K562 (cell line): Measurements from ENCODE around the gene MTHFSD. TPM values are rescaled to one million over a fixed set of nuclear protein-coding genes. Genes with fewer than 3 reads are reported as not detected.

ENCODE experiments used
- ATAC-seq: fragments of 200-7000 bp; cut with Tn5 transposase; 3 replicates; pipeline ENCODE4 v1.9.1; 2020; ENCODE audit warnings: moderate library complexity
- BruUV-seq: library from RNA; stranded (reverse); fragments of 400-500 nt; replicated peaks from 2 replicates; lab custom pipeline; 2021; lab: Mats Ljungman, UMichigan
- CTCF ChIA-PET: fragments of 300-600 bp; formaldehyde crosslinking; extraction: SDS; loops from one replicate; lab custom pipeline; 2021; ENCODE audit warnings: low intra/inter-chr PET ratio; lab: Yijun Ruan, JAX
- POLR2A ChIA-PET: fragments of 300-600, 350-650 bp; sonication (Branson Sonifier 250); formaldehyde crosslinking; extraction: SDS; loops from one replicate; lab custom pipeline; 2021; ENCODE audit warnings: antibody characterized with exemption, inconsistent platforms; lab: Yijun Ruan, JAX
- DNase-seq, 4 experiments: peaks; one replicate each; pipeline versions ENCODE4 v3.0.0 to v3.0.0-alpha.2; 2011 to 2018; ENCODE audit warnings: low spot score in 3 of 4, mixed read lengths in 3 of 4; ENCODE audit errors: extremely low read depth in 1 of 4
- FAIRE-seq: peaks from 2 replicates; lab custom pipeline; 2011; peaks lifted over from hg19 to GRCh38; lab: Jason Lieb, UNC
- H2AFZ ChIP-seq: 2 replicates; pipeline ENCODE4 v1.6.0; 2011; ENCODE audit warnings: low read depth, low read length, control low read depth, inconsistent platforms
- H3K27ac ChIP-seq: fragments of 200-600 bp; 3 replicates; pipeline ENCODE4 v1.8.0; 2011; ENCODE audit warnings: low read depth, mild to moderate bottlenecking, control low read depth, inconsistent platforms, low read length, moderate library complexity, mixed read lengths; ENCODE audit errors: extremely low read depth
- H3K27me3 ChIP-seq, 2 experiments: fragments of 300-600 bp in 1 of 2; 2 replicates in 1 of 2; 3 replicates in 1 of 2; pipeline versions ENCODE4 v1.6.0 to v1.8.0; 2011; ENCODE audit warnings: inconsistent platforms in 2 of 2, low read length in 2 of 2, mild to moderate bottlenecking in 1 of 2, mixed read lengths in 1 of 2, moderate library complexity in 1 of 2; ENCODE audit not compliant: control insufficient read depth in 2 of 2, insufficient read depth in 2 of 2
- H3K36me3 ChIP-seq: fragments of 300-600 bp; 3 replicates; pipeline ENCODE4 v1.8.0; 2011; ENCODE audit warnings: mild to moderate bottlenecking, low read length, inconsistent platforms; ENCODE audit not compliant: control insufficient read depth, insufficient read depth
- H3K4me1 ChIP-seq, 2 experiments: fragments of 200-600 bp in 1 of 2; replicated peaks in 1 of 2; 2 replicates in 1 of 2; 3 replicates in 1 of 2; pipeline versions ENCODE4 v1.5.1 to v1.8.0; 2011; ENCODE audit warnings: inconsistent platforms in 2 of 2, low read length in 2 of 2, mild to moderate bottlenecking in 1 of 2, mixed read lengths in 1 of 2, moderate library complexity in 1 of 2; ENCODE audit not compliant: control insufficient read depth in 2 of 2, insufficient read depth in 2 of 2
- H3K4me2 ChIP-seq: 2 replicates; pipeline ENCODE4 v1.6.1; 2011; ENCODE audit warnings: low read length, control low read depth, inconsistent platforms, mixed read lengths; ENCODE audit not compliant: insufficient read depth
- H3K4me3 ChIP-seq: fragments of 200-600 bp; sonication (generic), shearing (Covaris generic); 2 replicates; pipeline ENCODE4 v1.5.1; 2016; ENCODE audit warnings: control low read depth, inconsistent platforms
- H3K79me2 ChIP-seq: fragments of 200-600 bp; 3 replicates; pipeline ENCODE4 v1.8.0; 2011; ENCODE audit warnings: low read length, inconsistent platforms; ENCODE audit not compliant: control insufficient read depth, insufficient read depth
- H3K9ac ChIP-seq, 2 experiments: 2 replicates each; pipeline versions ENCODE4 v1.6.0 to v1.6.1; 2011; ENCODE audit warnings: low read depth in 2 of 2, low read length in 2 of 2, control low read depth in 1 of 2, inconsistent platforms in 1 of 2, mild to moderate bottlenecking in 1 of 2, mixed read lengths in 1 of 2; ENCODE audit not compliant: insufficient read depth in 1 of 2
- H3K9me1 ChIP-seq: one replicate; pipeline ENCODE4 v1.6.0; 2011; ENCODE audit warnings: inconsistent platforms, mild to moderate bottlenecking, low read length, moderate library complexity; ENCODE audit not compliant: control insufficient read depth, insufficient read depth
- H3K9me3 ChIP-seq: replicated peaks from 2 replicates; pipeline ENCODE4 v1.5.1; 2011; ENCODE audit warnings: low read depth, low read length, inconsistent platforms; ENCODE audit not compliant: control insufficient read depth, insufficient read depth
- H4K20me1 ChIP-seq: replicated peaks from 2 replicates; pipeline ENCODE4 v1.6.1; 2011; ENCODE audit warnings: low read length, inconsistent platforms, mixed read lengths; ENCODE audit not compliant: control insufficient read depth, insufficient read depth
- BRD9 ChIP-seq: fragments of 450-650 bp; IDR thresholded peaks from 2 replicates; pipeline ENCODE4 v1.6.1; 2018; ENCODE audit warnings: low read depth; ENCODE audit not compliant: partially characterized antibody
- CREM ChIP-seq: IDR thresholded peaks from 2 replicates; pipeline ENCODE4 v1.6.1; 2014; ENCODE audit warnings: antibody characterized with exemption, low read depth
- FOXA1 ChIP-seq: fragments of 450-650 bp; IDR thresholded peaks from 2 replicates; pipeline ENCODE4 v1.6.1; 2016; ENCODE audit warnings: mild to moderate bottlenecking, borderline replicate concordance
- IFI16 ChIP-seq: fragments of 250-450 bp; sonication (Bioruptor Pico); IDR thresholded peaks from 2 replicates; pipeline ENCODE4 v2.1.2; 2022; ENCODE audit warnings: mild to moderate bottlenecking, inconsistent platforms
- KAT2B ChIP-seq: IDR thresholded peaks from one replicate; pipeline ENCODE4 v1.6.1; 2012; ENCODE audit warnings: low read depth, mild to moderate bottlenecking, control low read depth, inconsistent platforms, low read length, moderate library complexity
- MAFG ChIP-seq: fragments of 450-650 bp; conservative IDR thresholded peaks from 2 replicates; pipeline ENCODE4 v1.6.1; 2016; ENCODE audit warnings: missing genetic modification characterization, missing compliant biosample characterization
- MECOM ChIP-seq: fragments of 250-450 bp; sonication (Bioruptor Pico); IDR thresholded peaks from 2 replicates; pipeline ENCODE4 v1.8.0; 2022; ENCODE audit warnings: inconsistent platforms
- PHB2 ChIP-seq: fragments of 450-650 bp; IDR thresholded peaks from 2 replicates; pipeline ENCODE4 v1.6.1; 2017; ENCODE audit warnings: low read depth
- RAD51 ChIP-seq: fragments of 450-650 bp; IDR thresholded peaks from 2 replicates; pipeline ENCODE4 v1.7.1; 2016; ENCODE audit warnings: low read depth, mild to moderate bottlenecking, borderline replicate concordance
- RBBP5 ChIP-seq: fragments of 200-600 bp; sonication (generic); IDR thresholded peaks from 2 replicates; pipeline ENCODE4 v1.6.1; 2012; ENCODE audit warnings: borderline replicate concordance, mild to moderate bottlenecking, low read length, control low read depth, inconsistent platforms; ENCODE audit not compliant: insufficient read depth, poor library complexity, severe bottlenecking
- SRF ChIP-seq, 2 experiments: fragments of 250-450, 450-650 bp in 1 of 2; sonication (Bioruptor Pico) in 1 of 2; sonication (generic) in 1 of 2; formaldehyde crosslinking; IDR thresholded peaks; 2 replicates each; pipeline versions ENCODE4 v1.5.0 to v1.5.1; 2020 to 2022; ENCODE audit warnings: mild to moderate bottlenecking in 1 of 2, missing genetic modification reagents in 1 of 2
- TBP ChIP-seq: optimal IDR thresholded peaks from 2 replicates; pipeline ENCODE3; 2011; ENCODE audit warnings: low read depth, low read length, improper control_type of control experiment
- ZNF253 ChIP-seq: fragments of 250-450 bp; sonication (Bioruptor Pico); conservative IDR thresholded peaks from 2 replicates; pipeline ENCODE4 v1.6.1; 2021; ENCODE audit warnings: mild to moderate bottlenecking
- WGBS: fragments of 100-300 bp; shearing (Covaris generic); methylation state at CpG from one replicate; pipeline ENCODE4 v1.1.6; 2016; ENCODE audit warnings: low coverage, mixed read lengths; ENCODE audit not compliant: insufficient coverage; ENCODE audit errors: missing lambda C conversion rate; 5-methylcytosine and 5-hydroxymethylcytosine counted together
- in situ Hi-C: fragments of 300-500 bp; cut with MboI; formaldehyde crosslinking; loops from 4 replicates; pipeline ENCODE4 v1.15.0; 2018; ENCODE audit warnings: inconsistent platforms, mixed read lengths
- intact Hi-C: fragments of 100-400 bp; cut with micrococcal nuclease; formaldehyde crosslinking; loops from 2 replicates; pipeline ENCODE4 v1.14.2; 2022
- polyA plus RNA-seq, 8 experiments: library from polyadenylated mRNA; depleted of rRNA in 4 of 8; stranded (reverse) in 5 of 8; unstranded in 3 of 8; fragments of >200 nt; fragmentation: Nextera tagmentation in 2 of 8; fragmentation: Illumina TruSeq in 1 of 8; extraction: Ambion mirVana in 2 of 8; extraction: Trizol in 1 of 8; gene quantifications; 2 replicates each; pipeline versions ENCODE4 v1.2.1 to v1.2.3, GENCODE V29; 2011 to 2014; ENCODE audit warnings: inconsistent platforms in 1 of 8, missing spikeins in 1 of 8
- total RNA-seq, 7 experiments: library from RNA; depleted of rRNA in 6 of 7; stranded (reverse); fragments of >200 nt in 6 of 7; fragmentation: Illumina TruSeq in 2 of 7; extraction: Trizol in 2 of 7; gene quantifications; 2 replicates each; pipeline versions ENCODE4 v1.2.1 to v1.2.3, GENCODE V29; 2011 to 2021; ENCODE audit warnings: low replicate concordance in 1 of 7
- TF ChIP-seq, protein P1 (sequence below): IDR thresholded peaks from 2 replicates; pipeline ENCODE4 v1.6.1; 2011; ENCODE audit warnings: borderline replicate concordance, low read depth, mild to moderate bottlenecking, moderate library complexity, low read length; ENCODE audit not compliant: insufficient read depth, poor library complexity, severe bottlenecking
- TF ChIP-seq, protein P2 (sequence below): fragments of 250-450 bp; sonication (Bioruptor Pico); IDR thresholded peaks from 2 replicates; pipeline ENCODE4 v1.4.0; 2020; ENCODE audit warnings: mild to moderate bottlenecking

Gene MTHFSD
- total and polyA plus RNA-seq, 9 of the 15 experiments (the other 6 are each of a cell fraction or from before 2014, with no cell fraction given) = 3.2 to 20.2 (median 12.0) TPM

GRCh38 chr16:86597126-86597879 lies 42.3 kb upstream of the MTHFSD start:
- in situ Hi-C loops (no loop called here), intact Hi-C loops (no loop called here)
- TF ChIP-seq RBBP5 (no peak), CREM (no peak), KAT2B (no peak), PHB2 (no peak), BRD9 (no peak), RAD51 (no peak), MAFG (tag) (no peak), ZNF253 (CRISPR knock-in tag) (no peak), SRF (CRISPR knock-in tag; IDR thresholded peaks at IDR 0.05) (no peak), MECOM (CRISPR knock-in tag) (no peak), TBP (no peak), IFI16 (CRISPR knock-in tag) (no peak), FOXA1 (no peak)
- TF ChIP-seq, protein P1, sequence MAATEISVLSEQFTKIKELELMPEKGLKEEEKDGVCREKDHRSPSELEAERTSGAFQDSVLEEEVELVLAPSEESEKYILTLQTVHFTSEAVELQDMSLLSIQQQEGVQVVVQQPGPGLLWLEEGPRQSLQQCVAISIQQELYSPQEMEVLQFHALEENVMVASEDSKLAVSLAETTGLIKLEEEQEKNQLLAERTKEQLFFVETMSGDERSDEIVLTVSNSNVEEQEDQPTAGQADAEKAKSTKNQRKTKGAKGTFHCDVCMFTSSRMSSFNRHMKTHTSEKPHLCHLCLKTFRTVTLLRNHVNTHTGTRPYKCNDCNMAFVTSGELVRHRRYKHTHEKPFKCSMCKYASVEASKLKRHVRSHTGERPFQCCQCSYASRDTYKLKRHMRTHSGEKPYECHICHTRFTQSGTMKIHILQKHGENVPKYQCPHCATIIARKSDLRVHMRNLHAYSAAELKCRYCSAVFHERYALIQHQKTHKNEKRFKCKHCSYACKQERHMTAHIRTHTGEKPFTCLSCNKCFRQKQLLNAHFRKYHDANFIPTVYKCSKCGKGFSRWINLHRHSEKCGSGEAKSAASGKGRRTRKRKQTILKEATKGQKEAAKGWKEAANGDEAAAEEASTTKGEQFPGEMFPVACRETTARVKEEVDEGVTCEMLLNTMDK = no peak
- TF ChIP-seq, protein P2, sequence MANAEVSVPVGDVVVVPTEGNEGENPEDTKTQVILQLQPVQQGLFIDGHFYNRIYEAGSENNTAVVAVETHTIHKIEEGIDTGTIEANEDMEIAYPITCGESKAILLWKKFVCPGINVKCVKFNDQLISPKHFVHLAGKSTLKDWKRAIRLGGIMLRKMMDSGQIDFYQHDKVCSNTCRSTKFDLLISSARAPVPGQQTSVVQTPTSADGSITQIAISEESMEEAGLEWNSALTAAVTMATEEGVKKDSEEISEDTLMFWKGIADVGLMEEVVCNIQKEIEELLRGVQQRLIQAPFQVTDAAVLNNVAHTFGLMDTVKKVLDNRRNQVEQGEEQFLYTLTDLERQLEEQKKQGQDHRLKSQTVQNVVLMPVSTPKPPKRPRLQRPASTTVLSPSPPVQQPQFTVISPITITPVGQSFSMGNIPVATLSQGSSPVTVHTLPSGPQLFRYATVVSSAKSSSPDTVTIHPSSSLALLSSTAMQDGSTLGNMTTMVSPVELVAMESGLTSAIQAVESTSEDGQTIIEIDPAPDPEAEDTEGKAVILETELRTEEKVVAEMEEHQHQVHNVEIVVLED (CRISPR knock-in tag) = no peak
- Histone ChIP-seq H3K27ac (no peak overlapping the region), H3K27me3 (peaks cover 15 to 57% of the 10 kb centered on the region in 2 experiments; a peak in 4 of 5 replicates), H3K4me2 (no peak overlapping the region), H3K9me1 (no peaks in the 10 kb centered on the region), H3K4me1 (no peaks in the 10 kb centered on the region), H3K36me3 (no peaks in the 10 kb centered on the region), H3K79me2 (no peaks in the 10 kb centered on the region), H2AFZ (0 out of 2 replicates have a peak overlapping the region, but pooled peaks have one; percentile 20), H3K4me3 (no peak overlapping the region), H3K9ac (no peak overlapping the region), H3K9me3 (no peaks in the 10 kb centered on the region), H4K20me1 (no peaks in the 10 kb centered on the region)
- no peak for DNase-seq
- no peak for FAIRE-seq
- ATAC-seq = no peak
- ChIA-PET CTCF (no interaction called here), POLR2A (no interaction called here)
- 3% methylated on average over 18 of the region's 18 CpGs for WGBS
- no TSS peak for BruUV-seq
